Activated B cell treated with CpG ODN at 0.5 μM for 24 hours (primary cell): ENCODE measurements around the gene XIST. TPM values are rescaled to one million over a fixed set of nuclear protein-coding genes. Genes with fewer than 3 reads are reported as not detected.
"Not testable (repeated sequence)": the region's sequence is repeated elsewhere in the genome, so short reads cannot be mapped to it uniquely, and the experiment has no call there.

Experiments used
- ATAC-seq: fragments of 200-7000 bp; cut with Tn5 transposase; one replicate; pipeline ENCODE4 v1.10.0; 2021; ENCODE audit warnings: low read depth, mild to moderate bottlenecking, moderate library complexity
- CTCF ChIA-PET: fragments of 350-600 bp; sonication (Branson Sonifier 250); formaldehyde crosslinking; loops from one replicate; lab custom pipeline; 2021; ENCODE audit warnings: antibody characterized with exemption; lab: Charles Lee
- POLR2A ChIA-PET: fragments of 350-600 bp; sonication (Branson Sonifier 250); formaldehyde crosslinking; loops from one replicate; lab custom pipeline; 2021; ENCODE audit warnings: antibody characterized with exemption; lab: Charles Lee
- DNase-seq: peaks from one replicate; pipeline ENCODE4 v3.0.0; 2022
- H3K27ac Mint-ChIP-seq: one replicate; pipeline ENCODE4 v1.8.0; 2020; ENCODE audit warnings: mixed read lengths
- H3K27me3 Mint-ChIP-seq: one replicate; pipeline ENCODE4 v1.8.0; 2021; ENCODE audit warnings: mixed read lengths
- H3K36me3 Mint-ChIP-seq: one replicate; pipeline ENCODE4 v1.8.0; 2021; ENCODE audit warnings: low read depth, mixed read lengths
- H3K4me1 Mint-ChIP-seq: one replicate; pipeline ENCODE4 v1.8.0; 2021; ENCODE audit warnings: mixed read lengths
- H3K4me3 Mint-ChIP-seq: one replicate; pipeline ENCODE4 v1.8.0; 2020; ENCODE audit warnings: mild to moderate bottlenecking, mixed read lengths
- H3K9me3 Mint-ChIP-seq: one replicate; pipeline ENCODE4 v1.8.0; 2020; ENCODE audit warnings: mixed read lengths
- CTCF ChIP-seq: fragments of 200-600 bp; IDR thresholded peaks from one replicate; pipeline ENCODE4 v1.8.0; 2022; ENCODE audit warnings: antibody characterized with exemption, mild to moderate bottlenecking
- intact Hi-C: fragments of 100-400 bp; cut with micrococcal nuclease; formaldehyde crosslinking; loops from one replicate; pipeline ENCODE4 v1.15.1; 2024
- total RNA-seq: library from RNA; stranded (reverse); gene quantifications from 2 replicates; pipeline ENCODE4 v1.2.3, GENCODE V29; 2022

Gene XIST
- total RNA-seq, 1 donor from 2014 or later = not detected

GRCh38 chrX:73825569-73825968 lies 26.9 kb downstream of the XIST start:
- no peak overlapping the region for H3K27ac Mint-ChIP-seq
- H3K27me3 Mint-ChIP-seq = no peaks in the 10 kb centered on the region
- CTCF ChIA-PET = no interaction called here
- no peaks in the 10 kb centered on the region for H3K36me3 Mint-ChIP-seq
- POLR2A ChIA-PET = no interaction called here
- H3K4me1 Mint-ChIP-seq = no peaks in the 10 kb centered on the region
- ATAC-seq (no peak), DNase-seq (no peak)
- TF ChIP-seq CTCF = no peak
- intact Hi-C loops = no loop called here
- no peaks in the 10 kb centered on the region for H3K9me3 Mint-ChIP-seq
- H3K4me3 Mint-ChIP-seq = no peak overlapping the region

GRCh38 chrX:73823473-73824004 lies 29.0 kb downstream of the XIST start:
- no peak for ATAC-seq

GRCh38 chrX:73822775-73823174 lies 29.7 kb downstream of the XIST start:
- CTCF ChIA-PET = no interaction called here
- POLR2A ChIA-PET = no interaction called here
- ATAC-seq (no peak), DNase-seq (no peak)
- Mint-ChIP-seq H3K4me1 (no peaks in the 10 kb centered on the region), H3K36me3 (no peaks in the 10 kb centered on the region), H3K27me3 (no peaks in the 10 kb centered on the region), H3K27ac (no peak overlapping the region), H3K4me3 (no peak overlapping the region), H3K9me3 (no peaks in the 10 kb centered on the region)
- intact Hi-C loops = no loop called here
- no peak for TF ChIP-seq CTCF

More at GRCh38 chrX:73823473-73824004, 29.0 kb downstream of the XIST start:
- intact Hi-C loops = no loop called here
- Mint-ChIP-seq H3K27ac (no peak overlapping the region), H3K27me3 (no peaks in the 10 kb centered on the region), H3K36me3 (no peaks in the 10 kb centered on the region), H3K4me1 (no peaks in the 10 kb centered on the region), H3K9me3 (no peaks in the 10 kb centered on the region), H3K4me3 (no peak overlapping the region)
- DNase-seq = no peak
- no peak for TF ChIP-seq CTCF
- ChIA-PET CTCF (no interaction called here), POLR2A (no interaction called here)

- CTCF ChIA-PET = no interaction called here
- no peak overlapping the region for H3K27ac Mint-ChIP-seq
Measured at GRCh38 chrX:73821921-73822559, 30.5 kb downstream of the XIST start.

GRCh38 chrX:73819864-73820558 lies 32.5 kb downstream of the XIST start:
- POLR2A ChIA-PET, H3K36me3 Mint-ChIP-seq, H3K4me1 Mint-ChIP-seq, H3K9me3 Mint-ChIP-seq, H3K27ac Mint-ChIP-seq, ATAC-seq, intact Hi-C loops, H3K4me3 Mint-ChIP-seq, CTCF ChIA-PET, DNase-seq, H3K27me3 Mint-ChIP-seq: not testable (repeated sequence)

More at GRCh38 chrX:73821921-73822559, 30.5 kb downstream of the XIST start:
- no peak for TF ChIP-seq CTCF
- no peaks in the 10 kb centered on the region for H3K9me3 Mint-ChIP-seq
- POLR2A ChIA-PET = no interaction called here
- no peaks in the 10 kb centered on the region for H3K4me1 Mint-ChIP-seq
- intact Hi-C loops = no loop called here
- no peaks in the 10 kb centered on the region for H3K27me3 Mint-ChIP-seq
- DNase-seq = no peak
- H3K4me3 Mint-ChIP-seq = no peak overlapping the region
- ATAC-seq = no peak
- no peaks in the 10 kb centered on the region for H3K36me3 Mint-ChIP-seq
